ENCODE data around the gene POLK. TPM values are rescaled to one million over a fixed set of nuclear protein-coding genes. Genes with fewer than 3 reads are reported as not detected.
"Not testable (repeated sequence)": the region's sequence is repeated elsewhere in the genome, so short reads cannot be mapped to it uniquely, and the experiment has no call there.

POLK gene
- total and polyA plus RNA-seq, 2 experiments from 2014 or later, result 10.0 to 11.7 TPM

DNA sequence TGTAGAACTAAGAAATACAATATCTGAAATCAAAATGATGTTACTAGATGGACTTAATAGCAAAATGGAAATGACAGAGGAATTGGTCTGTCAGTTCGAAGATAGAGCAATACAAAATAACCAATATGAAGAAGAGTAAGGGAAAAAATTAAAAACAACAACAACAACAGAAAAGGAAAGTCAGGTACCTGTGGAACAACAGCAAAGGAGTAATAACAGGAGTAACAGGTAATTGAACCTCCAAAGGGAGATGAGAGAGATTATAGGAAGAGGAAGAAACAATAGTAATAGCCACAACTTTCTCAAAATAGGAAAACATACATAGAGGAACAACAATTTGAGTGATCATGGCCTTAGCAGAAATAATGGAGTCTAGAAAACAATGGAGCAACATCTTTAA lies 13.7 kb downstream of the POLK start:
- peaks cover under 1% of the 10 kb centered on the region for H3K9me3 ChIP-seq (ENCODE audit: low read depth)
- H3K27ac ChIP-seq, result no peak overlapping the region
- H3K4me3 ChIP-seq, result no peak overlapping the region

DNA sequence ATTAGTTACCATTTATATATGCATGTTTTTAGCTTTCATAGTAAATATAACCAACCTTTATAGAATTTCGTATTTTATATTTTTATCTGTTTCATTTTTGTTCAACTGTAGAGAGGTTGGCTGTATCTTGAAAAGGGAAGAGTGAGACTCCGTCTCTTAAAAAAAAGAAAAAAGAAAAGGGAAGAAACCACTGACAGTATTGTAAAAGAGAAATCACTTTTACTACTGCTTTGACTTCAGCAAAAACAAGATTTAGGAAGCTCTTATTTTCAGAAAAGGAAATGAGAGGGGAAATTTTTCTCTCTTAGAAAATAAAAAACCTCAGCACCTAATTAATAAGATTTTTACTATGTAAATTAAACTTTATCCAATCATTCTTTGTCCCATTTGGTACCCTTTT lies 14.4 kb downstream of the POLK start:
- no peaks in the 10 kb centered on the region for H3K9me3 ChIP-seq (ENCODE audit: low read depth)
- no peaks in the 10 kb centered on the region for H3K4me1 ChIP-seq (ENCODE audit: low read depth)
- DNase-seq (ENCODE audit: low read depth in 1 of 2, low spot score in 1 of 2), result no peak
- H3K27ac ChIP-seq, result no peak overlapping the region
- TF ChIP-seq, protein P1, sequence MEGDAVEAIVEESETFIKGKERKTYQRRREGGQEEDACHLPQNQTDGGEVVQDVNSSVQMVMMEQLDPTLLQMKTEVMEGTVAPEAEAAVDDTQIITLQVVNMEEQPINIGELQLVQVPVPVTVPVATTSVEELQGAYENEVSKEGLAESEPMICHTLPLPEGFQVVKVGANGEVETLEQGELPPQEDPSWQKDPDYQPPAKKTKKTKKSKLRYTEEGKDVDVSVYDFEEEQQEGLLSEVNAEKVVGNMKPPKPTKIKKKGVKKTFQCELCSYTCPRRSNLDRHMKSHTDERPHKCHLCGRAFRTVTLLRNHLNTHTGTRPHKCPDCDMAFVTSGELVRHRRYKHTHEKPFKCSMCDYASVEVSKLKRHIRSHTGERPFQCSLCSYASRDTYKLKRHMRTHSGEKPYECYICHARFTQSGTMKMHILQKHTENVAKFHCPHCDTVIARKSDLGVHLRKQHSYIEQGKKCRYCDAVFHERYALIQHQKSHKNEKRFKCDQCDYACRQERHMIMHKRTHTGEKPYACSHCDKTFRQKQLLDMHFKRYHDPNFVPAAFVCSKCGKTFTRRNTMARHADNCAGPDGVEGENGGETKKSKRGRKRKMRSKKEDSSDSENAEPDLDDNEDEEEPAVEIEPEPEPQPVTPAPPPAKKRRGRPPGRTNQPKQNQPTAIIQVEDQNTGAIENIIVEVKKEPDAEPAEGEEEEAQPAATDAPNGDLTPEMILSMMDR (IDR thresholded peaks at IDR 0.05; ENCODE audit: low read depth, low read length), result no peak
- no peaks in the 10 kb centered on the region for H3K36me3 ChIP-seq
- H3K27me3 ChIP-seq, result no peaks in the 10 kb centered on the region
- H3K4me3 ChIP-seq, result no peak overlapping the region

More for the DNA sequence above, 13.7 kb downstream of the POLK start:
- no peaks in the 10 kb centered on the region for H3K27me3 ChIP-seq
- no peaks in the 10 kb centered on the region for H3K36me3 ChIP-seq
- no peak for DNase-seq (ENCODE audit: low read depth in 1 of 2, low spot score in 1 of 2)
- TF ChIP-seq, protein P1 (IDR thresholded peaks at IDR 0.05; ENCODE audit: low read depth, low read length), result no peak
- H3K4me1 ChIP-seq (ENCODE audit: low read depth), result no peaks in the 10 kb centered on the region

DNA sequence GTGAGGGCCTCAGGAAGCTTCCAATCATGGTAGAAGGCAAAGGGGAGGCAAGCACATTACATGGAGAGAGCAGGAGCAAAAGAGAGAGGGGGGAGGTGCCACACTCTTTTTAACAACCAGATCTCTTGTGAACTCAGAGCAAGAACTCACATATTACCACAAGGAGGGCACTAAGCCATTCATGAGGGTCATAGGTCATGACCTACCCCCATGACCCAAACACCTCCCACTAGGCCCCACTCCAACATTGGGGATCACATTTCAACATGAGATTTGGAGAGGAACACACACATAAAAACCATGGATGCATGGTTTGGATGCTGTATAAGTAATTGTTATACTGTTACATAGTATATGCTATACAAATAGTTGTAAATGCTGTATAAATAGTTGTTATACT lies 17.5 kb downstream of the POLK start:
- no peaks in the 10 kb centered on the region for H3K4me1 ChIP-seq (ENCODE audit: low read depth)
- TF ChIP-seq, protein P1 (IDR thresholded peaks at IDR 0.05; ENCODE audit: low read depth, low read length), result no peak
- H3K4me3 ChIP-seq, result no peak overlapping the region
- H3K27ac ChIP-seq, result no peak overlapping the region
- no peaks in the 10 kb centered on the region for H3K27me3 ChIP-seq
- no peaks in the 10 kb centered on the region for H3K36me3 ChIP-seq
- no peak for DNase-seq (ENCODE audit: low read depth in 1 of 2, low spot score in 1 of 2)
- H3K9me3 ChIP-seq (ENCODE audit: low read depth), result no peaks in the 10 kb centered on the region

DNA sequence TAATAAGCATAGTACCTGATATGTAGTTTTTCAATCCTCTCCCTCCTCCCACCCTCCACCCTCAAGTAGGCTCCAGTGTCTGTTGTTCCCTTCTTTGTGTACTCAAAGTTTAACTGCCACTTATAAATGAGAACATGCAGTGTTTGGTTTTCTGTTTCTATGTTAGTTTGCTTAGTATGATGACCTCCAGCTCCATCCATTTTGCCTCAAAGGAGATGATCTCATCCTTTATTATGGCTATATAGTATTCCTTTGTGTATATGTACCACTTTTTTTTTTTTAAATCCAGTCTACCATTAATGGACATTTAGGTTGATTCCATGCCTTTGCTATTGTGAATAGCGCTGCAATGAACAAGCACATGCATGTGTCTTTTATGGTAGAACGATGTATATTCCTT lies 20.5 kb downstream of the POLK start:
- Histone ChIP-seq H3K4me1 (ENCODE audit: low read depth) (no peaks in the 10 kb centered on the region), H3K36me3 (no peaks in the 10 kb centered on the region), H3K27ac (no peak overlapping the region), H3K4me3 (no peak overlapping the region), H3K9me3 (ENCODE audit: low read depth) (no peaks in the 10 kb centered on the region), H3K27me3 (no peaks in the 10 kb centered on the region)
- DNase-seq (ENCODE audit: low read depth in 1 of 2, low spot score in 1 of 2), result no peak
- TF ChIP-seq, protein P1 (IDR thresholded peaks at IDR 0.05; ENCODE audit: low read depth, low read length), result no peak

DNA sequence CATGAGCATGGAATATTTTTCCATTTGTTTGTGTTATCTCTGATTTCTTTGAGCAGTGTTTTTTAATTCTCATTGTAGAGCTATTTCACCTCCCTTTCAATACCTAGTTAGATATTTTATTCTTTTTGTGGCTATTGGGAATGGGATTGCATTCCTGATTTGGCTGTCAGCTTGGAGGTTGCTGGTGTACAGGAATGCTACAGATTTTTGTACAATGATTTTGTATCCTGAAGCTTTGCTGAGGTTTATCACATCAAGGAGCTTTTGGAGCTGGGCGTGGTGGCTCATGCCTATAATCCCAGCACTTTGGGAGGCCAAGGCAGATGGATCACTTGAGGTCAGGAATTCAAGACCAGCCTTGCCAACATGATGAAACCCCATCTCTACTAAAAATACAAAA lies 22.0 kb downstream of the POLK start:
- not testable (repeated sequence) for H3K4me3 ChIP-seq; H3K4me1 ChIP-seq (ENCODE audit: low read depth); H3K9me3 ChIP-seq (ENCODE audit: low read depth); H3K27me3 ChIP-seq; H3K27ac ChIP-seq; DNase-seq (ENCODE audit: low read depth in 1 of 2, low spot score in 1 of 2); H3K36me3 ChIP-seq

DNA sequence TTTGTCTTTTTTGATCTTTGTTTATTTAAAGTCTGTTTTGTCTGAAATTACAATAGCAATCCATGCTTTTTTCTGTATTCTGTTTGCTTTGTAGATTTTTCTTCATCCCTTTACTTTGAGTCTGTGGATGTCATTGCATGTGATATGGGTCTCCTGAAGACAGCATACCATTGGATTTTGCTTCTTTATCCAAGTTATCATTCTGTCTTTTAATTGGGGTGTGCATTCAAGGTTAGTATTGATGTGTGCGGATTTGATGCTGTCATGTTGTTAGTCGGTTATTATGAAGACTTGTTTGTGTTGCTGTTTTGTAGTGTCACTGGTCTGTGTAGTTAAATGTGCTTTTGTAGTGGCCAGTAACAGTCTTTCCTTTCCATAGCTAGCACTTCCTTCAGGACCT lies 23.0 kb downstream of the POLK start:
- H3K27ac ChIP-seq, result no peak overlapping the region
- H3K4me3 ChIP-seq, result no peak overlapping the region
- H3K27me3 ChIP-seq, result no peaks in the 10 kb centered on the region
- H3K4me1 ChIP-seq (ENCODE audit: low read depth), result no peaks in the 10 kb centered on the region
- no peaks in the 10 kb centered on the region for H3K36me3 ChIP-seq
- H3K9me3 ChIP-seq (ENCODE audit: low read depth), result no peaks in the 10 kb centered on the region
- no peak for DNase-seq (ENCODE audit: low read depth in 1 of 2, low spot score in 1 of 2)
- TF ChIP-seq, protein P1 (IDR thresholded peaks at IDR 0.05; ENCODE audit: low read depth, low read length), result no peak

Measured in cardiac muscle cell (in vitro differentiated cells and primary cell).